ENCODE data around the gene ZNF423.

- no peak for TF ChIP-seq EZH2 (IDR thresholded peaks at IDR 0.05; ENCODE audit: insufficient read depth, poor library complexity, severe bottlenecking)
- TF ChIP-seq EZH2phosphoT487 (IDR thresholded peaks at IDR 0.05; ENCODE audit: insufficient read depth, low read depth), result no peak
These were observed 412.3 kb downstream of the ZNF423 start for GRCh38 chr16:49443576-49443975.

All from GM23248 (cell line).